Right kidney (tissue), 1 donor: ENCODE measurements around the gene TMEM108.

Source experiments
- DNase-seq: peaks from one replicate; pipeline ENCODE4 v3.0.0-alpha.2; 2016

Gene TMEM108

GRCh38 chr3:133419151-133419909 lies 381.1 kb downstream of the TMEM108 start:
- DNase-seq = no peak

- DNase-seq = no peak
Observed at GRCh38 chr3:133424937-133425869, 387.0 kb downstream of the TMEM108 start.

DNA sequence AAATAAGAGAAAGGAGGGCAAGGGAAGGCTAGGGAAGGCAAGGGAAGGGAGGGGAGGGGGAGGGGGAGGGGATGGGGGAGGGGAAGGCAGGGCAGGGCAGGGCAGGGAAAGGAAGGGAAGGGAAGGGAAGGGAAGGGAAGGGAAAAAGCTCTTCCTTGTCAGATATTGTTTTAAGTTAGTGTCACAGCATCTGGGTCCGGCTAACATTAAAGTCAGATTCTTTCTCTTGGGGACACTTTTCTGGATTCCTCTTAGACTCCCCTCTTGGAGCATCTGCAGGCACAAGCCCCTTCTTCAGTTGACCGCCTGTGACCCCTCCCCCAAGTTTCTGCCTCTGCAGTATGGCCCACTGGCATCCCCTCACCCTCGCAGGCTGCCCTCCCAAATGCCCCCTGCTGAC lies 387.7 kb downstream of the TMEM108 start:
- no peak for DNase-seq

- no peak for DNase-seq
Observed at GRCh38 chr3:133426721-133427120, 388.5 kb downstream of the TMEM108 start.

DNA sequence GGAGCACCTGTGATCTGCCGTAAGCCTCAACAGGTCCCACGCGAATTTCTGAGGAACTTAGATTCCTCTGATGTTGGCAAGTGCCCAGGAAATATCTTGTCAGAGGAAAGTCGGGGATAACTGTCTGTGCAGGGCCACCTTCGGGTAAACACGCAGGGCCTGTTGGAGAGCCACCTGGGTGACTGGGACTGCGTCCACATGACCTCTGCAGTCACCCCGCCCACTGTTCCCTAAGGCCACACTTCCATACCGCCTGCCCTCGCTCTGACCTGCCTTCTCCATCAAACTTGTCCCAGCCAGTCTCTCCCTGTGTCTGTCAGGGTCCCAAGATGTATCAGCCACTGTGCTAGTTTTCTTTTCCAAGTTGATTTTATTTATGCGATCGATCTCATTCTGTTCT lies 390.4 kb downstream of the TMEM108 start:
- DNase-seq = no peak

- no peak for DNase-seq
Observed at GRCh38 chr3:133429063-133429462, 390.9 kb downstream of the TMEM108 start.

DNA sequence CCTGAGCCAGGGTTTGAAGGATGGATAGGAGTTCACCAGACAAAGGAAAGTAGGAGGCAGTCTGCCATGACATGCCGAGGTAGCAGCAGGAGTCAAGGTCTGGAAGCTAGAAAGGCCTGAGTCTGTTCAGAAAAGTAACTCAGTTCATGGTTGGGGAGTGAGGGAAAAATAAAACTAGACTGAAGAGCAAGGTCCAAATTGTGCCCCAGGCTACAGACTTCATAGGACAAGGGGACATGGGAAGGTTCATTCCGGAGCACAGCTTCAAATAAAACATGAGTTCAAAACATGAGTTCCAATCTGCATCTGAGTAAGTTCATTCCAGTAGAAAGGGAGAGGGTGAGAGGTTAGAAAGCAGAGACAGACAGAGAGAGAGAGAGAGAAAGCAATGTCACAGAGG lies 401.4 kb downstream of the TMEM108 start:
- no peak for DNase-seq

- DNase-seq = no peak
Observed at GRCh38 chr3:133440652-133441051, 402.5 kb downstream of the TMEM108 start.

DNA sequence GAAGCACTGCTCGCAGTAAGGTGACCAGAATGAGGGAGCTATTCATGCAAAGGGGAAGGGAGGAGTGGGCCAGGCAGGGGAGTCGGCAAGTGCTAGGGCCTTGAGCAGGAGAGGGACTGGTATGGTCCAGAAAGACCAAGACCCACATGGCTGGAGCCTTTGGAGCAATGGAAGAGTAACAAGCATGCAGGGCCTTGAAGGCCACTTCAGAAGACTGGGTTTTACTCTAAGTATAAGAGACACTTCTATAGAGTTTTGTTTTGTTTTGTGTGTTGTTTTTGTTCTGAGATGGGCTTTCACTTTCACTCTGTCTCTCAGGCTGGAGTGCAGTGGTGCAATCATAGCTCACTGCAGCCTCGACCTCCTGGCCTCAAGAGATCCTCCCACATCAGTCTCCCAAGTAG lies 403.7 kb downstream of the TMEM108 start:
- no peak for DNase-seq

DNA sequence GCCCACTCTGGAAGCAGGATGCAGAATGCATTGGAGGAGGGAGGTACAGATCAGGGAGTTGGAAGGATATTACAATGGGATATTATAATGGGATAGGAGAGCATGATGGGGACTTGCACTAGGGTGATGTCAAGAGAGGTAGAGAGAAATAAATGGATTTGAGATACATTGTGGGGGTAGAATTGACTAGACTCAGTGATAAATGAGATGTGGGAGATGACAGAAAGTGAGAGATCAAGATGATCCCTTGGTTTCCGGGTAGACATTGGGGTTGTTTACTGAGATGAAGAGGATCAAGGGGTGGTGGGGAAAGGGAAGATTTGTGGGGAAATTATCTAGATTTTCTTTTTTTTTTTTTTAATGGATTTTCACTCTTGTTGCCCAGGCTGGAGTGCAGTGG lies 404.3 kb downstream of the TMEM108 start:
- DNase-seq = no peak

DNA sequence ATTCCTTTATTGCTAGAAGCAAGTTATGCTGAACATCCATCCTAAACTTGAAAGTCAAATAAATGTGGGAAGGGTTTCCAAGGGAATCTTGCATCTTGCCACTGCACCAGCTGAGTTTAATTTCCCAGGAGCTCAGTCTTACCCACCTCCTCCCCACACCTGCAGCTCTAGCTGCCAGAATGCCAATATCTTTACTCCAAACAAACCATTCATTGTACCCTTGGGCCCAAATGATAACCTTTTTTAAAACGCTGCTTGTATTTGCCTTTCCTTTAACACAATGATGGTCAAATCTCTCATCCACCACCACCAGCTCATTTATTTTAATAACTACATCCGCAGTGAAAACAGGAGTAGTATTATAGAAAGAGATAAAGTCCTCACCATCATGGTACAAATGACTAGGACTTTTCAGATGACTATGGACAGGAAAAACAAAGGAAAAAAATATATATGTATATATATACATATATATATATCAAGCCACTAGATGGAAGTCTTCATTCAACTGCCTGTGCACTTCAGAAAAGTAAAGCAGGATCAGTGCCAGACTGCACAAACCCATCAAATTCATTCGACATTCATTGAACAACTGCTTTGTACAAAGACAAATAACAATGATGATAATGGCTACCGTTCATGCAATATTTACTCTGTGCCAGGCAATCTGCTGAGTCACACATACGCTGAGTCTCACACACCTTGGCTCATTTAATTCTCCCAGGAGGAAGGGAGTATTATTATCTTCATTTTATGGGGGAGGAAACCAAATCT lies 405.6 kb downstream of the TMEM108 start:
- DNase-seq = no peak

GRCh38 chr3:133444423-133444774 lies 406.2 kb downstream of the TMEM108 start:
- DNase-seq = no peak

GRCh38 chr3:133445108-133445507 lies 406.9 kb downstream of the TMEM108 start:
- DNase-seq = no peak
